Adipose tissue (tissue), 3 donors: ENCODE data around the gene CHST11. TPM values are rescaled to one million over a fixed set of nuclear protein-coding genes. Genes with fewer than 3 reads are reported as not detected.

ENCODE experiments used
- H3K27ac ChIP-seq: one replicate; pipeline ENCODE4 v1.5.1; 2013; ENCODE audit warnings: low read depth, low read length
- WGBS, 3 donors: extraction: QIAGEN DNeasy Blood & Tissue Kit; methylation state at CpG; one replicate each; pipeline ENCODE4 v1.1.7; 2013; 5-methylcytosine and 5-hydroxymethylcytosine counted together
- polyA plus RNA-seq, 3 donors: library from polyadenylated mRNA; stranded (reverse); fragments of 200-250 nt; gene quantifications; one replicate each; pipeline ENCODE4 v1.2.3, GENCODE V29; 2013
- donor health status: healthy with polysubstance abuse.
- donor health status: Bipolar disorder and iron deficiency.
- donor health status: healthy.

Gene CHST11
- polyA plus RNA-seq, 3 donors = 2.0 to 6.6 (median 3.6) TPM

DNA sequence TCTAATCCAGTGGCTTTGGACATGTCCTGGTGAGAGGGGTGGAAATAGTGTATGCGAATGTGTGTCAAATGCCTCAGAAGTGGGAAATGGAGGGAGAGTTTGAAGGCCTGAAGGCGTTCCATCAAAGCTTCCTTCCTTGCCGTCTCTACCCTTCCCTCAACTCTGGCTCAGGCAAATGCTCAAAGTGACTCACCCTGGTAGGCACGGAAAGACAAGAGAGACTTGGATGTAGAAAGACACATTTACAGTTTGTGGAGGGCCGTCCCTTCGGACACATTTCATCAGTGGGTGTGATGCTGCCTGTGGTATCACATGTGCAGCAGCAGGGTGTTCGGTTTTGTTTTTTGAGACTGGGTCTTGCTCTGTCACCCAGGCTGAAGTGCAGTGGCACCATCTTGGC lies 36.7 kb downstream of the CHST11 start:
- H3K27ac ChIP-seq = no peak overlapping the region
- 90 to 97% (median 96%) methylated on average over 7 of the region's 7 CpGs for WGBS, 3 donors

DNA sequence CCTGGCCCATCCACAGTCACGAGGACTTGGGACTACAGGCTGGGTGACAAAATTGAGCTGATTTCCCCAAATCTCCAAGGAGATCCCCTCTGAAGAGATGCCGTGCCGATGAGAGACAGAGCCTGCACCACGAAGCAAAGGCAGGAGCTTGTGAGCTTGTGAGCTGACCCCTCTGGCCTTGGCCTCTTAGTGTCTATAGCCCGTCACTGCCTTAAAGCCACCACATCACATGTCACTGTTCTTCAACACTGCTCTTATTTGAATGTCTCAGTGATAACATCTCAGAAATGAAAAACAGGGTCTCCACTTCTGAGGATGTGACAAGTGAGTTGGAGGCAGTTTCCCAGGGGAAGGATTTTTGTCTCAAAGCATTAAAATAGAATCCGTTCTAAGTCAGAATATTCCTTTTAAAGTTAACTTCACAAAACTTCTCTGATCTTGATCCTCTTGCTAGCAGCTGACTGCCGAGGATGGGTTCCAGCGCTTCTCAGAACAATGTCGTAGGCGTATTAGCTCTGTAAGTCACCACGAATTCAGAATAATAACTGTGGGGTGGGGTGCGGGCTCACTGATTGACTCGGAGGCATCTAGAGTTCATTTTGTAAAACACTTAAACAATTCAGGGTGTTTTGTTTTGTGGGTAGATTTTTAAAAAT lies 37.5 kb downstream of the CHST11 start:
- H3K27ac ChIP-seq = no peak overlapping the region
- WGBS, 3 donors = 70 to 80% (median 76%) methylated on average over 13 of the region's 13 CpGs

DNA sequence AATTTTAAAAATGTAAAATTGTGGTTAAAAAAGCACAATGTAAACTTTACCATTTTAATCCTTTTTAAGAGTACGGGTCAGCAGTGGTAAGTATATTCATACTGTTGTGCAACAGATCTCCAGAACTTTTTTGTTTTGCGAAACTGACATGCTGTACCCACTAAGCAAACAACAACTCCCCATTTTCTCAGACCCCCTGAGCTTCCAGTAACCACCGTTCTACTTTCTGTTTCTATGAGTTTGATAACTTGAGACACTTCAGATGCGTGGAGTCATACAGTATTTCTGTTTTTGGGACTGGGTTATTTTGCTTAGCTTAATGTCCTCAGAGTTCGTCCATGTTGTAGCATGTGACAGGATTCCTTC lies 38.0 kb downstream of the CHST11 start:
- WGBS, 3 donors = 51 to 79% (median 57%) methylated on average over 5 of the region's 5 CpGs
- H3K27ac ChIP-seq = no peak overlapping the region

DNA sequence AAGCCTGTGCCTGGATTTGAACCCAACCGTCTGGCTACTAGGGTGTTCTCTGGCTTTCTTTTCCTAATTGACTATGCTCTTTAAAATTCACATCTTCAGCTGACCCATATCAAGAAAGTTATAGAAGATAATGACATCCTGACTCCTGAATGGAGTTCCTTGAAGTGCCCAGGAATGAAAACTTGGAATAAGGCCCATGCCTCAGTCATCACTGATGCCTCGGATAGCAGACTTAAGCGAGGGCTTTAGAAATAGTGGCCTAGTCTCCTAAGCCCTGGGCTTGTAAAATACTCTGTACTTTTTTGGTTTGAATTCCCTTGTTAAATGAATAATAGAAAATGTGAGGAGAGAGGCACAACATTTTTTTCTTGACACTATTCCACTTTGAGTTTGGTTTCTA lies 39.0 kb downstream of the CHST11 start:
- no peak overlapping the region for H3K27ac ChIP-seq
- WGBS, 3 donors = 84 to 91% (median 89%) methylated on average over 3 of the region's 3 CpGs

DNA sequence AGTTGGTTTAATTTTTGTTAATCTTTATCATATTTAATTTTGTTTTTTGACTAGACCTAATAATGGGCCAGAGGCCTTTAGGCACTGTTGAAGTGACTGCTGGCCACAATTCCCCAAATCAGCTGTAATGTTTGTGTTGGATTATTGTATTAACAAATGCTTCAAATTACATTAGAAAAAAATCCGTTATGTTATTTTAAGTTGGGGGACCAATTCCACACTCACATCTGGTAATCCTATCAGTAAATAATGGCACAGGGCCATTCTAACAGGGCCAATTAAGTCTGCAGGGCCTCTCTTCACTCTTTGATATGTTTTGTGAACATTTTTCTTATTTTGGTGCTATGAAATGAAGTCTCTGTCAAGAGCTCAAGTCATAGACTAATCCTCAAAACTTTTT lies 39.6 kb downstream of the CHST11 start:
- H3K27ac ChIP-seq = no peak overlapping the region
- WGBS, 3 donors = 20 to 58% (median 33%) methylated on average over 1 of the region's 1 CpG

DNA sequence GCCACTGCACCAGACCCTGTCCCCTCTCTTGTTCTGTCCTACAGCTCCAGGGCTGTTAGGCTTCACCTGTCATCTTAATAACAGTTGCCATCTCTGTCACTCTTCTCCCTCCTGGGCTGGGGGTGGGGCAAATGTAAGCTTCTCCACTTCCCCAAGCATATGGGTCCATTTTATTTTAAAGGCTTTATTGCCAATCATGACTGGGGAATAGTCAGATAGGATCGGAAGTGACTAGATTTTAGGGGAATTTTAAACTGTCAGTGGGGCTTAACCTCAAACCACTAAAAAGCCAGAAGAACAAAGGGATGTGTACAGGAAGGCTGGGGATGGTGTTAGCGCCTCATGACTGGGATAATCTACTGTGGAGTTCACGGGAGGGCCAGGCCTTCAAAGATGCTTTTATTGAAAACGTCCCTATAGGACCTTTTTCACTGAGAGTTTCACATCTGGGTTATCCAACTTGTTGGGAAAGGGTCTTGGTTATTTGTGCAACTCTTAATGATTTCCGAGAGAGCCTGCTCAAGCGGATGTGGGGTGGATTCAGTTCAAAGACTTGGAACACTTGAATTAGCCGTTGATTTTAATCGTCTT lies 41.6 kb downstream of the CHST11 start:
- no peak overlapping the region for H3K27ac ChIP-seq
- WGBS, 3 donors = 65 to 92% (median 72%) methylated on average over 8 of the region's 8 CpGs

DNA sequence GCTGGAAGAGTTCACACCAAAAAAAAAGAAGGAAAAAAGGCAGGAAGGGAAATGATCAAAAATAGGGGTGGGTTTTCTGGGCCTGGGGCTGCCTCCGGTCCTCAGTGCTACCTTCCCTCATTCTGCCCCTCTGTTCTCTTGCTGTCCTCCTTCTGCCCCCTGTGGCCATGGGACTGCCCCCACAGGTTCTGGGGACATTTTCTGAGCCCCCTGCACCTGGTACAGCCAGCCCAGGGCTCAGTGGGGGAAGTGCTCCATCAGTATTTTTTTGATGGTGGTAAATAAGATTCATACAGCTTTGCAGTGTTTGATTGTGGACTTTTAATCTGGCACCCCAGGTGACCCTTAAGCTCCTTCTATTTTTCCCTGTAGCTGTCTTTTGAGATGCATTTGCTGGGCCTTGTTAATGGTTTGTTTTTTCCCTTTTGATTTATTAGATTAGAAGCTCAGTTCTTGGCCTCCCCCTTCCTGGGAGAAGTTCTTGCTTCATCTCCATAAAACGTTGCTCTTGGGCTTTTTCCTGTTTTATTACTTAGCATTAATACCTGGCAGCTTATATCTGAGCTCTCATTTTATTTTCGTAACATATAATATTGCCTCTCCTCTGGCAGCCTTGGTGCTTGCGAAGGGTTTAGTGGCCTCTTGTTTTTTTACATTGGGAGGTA lies 43.1 kb downstream of the CHST11 start:
- WGBS, 3 donors = 64 to 82% (median 64%) methylated on average over 4 of the region's 4 CpGs
- H3K27ac ChIP-seq = no peak overlapping the region

DNA sequence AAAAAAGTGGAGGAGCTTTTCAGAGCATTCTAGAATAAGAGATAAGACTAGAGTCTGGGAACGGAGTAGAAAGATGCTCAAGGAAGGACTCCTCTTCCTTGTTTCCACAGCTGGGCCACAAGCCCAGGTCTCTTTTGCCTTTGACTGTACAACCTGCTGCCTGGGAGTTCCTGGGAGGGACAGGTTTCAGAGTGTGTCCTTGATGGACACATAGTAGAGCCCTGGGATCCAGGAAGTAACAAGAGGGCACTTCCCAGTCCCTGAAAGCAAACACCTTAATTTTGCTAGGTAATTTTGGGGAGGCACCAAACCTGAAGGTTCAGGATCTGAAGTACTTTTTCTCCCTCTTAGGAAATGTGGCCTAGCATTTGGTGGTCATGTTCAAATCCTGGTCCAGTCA lies 44.4 kb downstream of the CHST11 start:
- 81 to 88% (median 82%) methylated on average over 1 of the region's 1 CpG for WGBS, 3 donors
- H3K27ac ChIP-seq = no peak overlapping the region

DNA sequence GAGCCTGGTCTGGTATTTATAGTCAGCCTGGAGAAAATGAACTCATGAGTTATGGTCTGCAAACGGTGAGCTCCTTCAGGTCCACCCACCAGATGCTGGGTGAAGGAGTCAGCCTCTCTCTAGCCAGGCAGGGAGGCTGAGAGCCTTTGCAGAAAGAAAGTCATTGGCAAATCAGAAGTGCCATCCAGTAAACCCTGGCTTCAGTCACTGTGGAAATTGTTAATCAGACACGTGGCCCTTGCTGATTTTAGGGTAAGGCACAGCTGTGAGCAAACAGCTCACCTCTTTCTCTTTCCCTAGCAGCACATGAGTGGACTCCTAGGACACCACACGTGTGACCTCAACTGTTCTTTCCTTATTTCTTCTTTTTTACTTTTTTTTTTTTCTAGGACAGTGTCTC lies 44.9 kb downstream of the CHST11 start:
- WGBS, 3 donors = 53 to 79% (median 77%) methylated on average over 3 of the region's 3 CpGs
- H3K27ac ChIP-seq = no peak overlapping the region

DNA sequence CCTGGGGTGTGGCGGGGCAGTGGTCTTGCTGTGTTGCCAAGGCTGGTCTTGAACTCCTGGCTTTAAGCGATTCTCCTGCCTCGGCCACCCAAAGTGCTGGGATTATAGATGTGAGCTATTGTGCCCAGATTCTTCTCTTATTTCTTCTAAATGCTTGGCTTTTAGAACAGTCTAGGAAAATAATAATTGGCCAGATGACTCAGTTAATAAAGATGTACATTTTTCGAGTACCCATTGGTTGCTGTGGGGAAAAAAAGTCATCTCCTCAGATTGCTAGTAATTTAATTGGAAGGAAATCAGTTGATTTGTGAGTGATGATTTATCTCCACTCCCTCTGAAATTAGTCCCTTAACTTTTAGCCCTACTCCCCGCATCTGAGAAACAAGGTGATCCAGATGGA lies 45.5 kb downstream of the CHST11 start:
- 97 to 98% (median 97%) methylated on average over 5 of the region's 5 CpGs for WGBS, 3 donors
- no peak overlapping the region for H3K27ac ChIP-seq

DNA sequence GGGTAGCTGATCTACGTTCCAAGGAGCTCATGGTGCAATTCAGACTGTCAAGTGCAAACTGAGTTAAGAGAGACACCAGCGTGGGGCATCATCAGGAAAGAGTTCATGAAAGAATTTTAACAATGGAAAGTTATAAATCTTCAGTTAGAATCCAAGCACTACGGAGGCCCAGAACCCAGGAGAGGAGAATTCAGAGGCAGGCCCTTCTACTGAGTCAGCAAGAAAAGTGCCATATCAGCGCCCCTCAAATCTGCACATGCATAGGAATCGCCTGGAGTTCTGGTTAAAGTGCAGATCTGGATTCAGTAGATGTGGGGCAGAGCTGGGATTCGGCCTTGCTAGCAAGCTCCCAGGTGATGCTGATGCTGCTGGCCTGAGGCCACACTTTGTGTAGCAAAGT lies 45.9 kb downstream of the CHST11 start:
- WGBS, 3 donors = 77 to 93% (median 83%) methylated on average over 6 of the region's 6 CpGs
- no peak overlapping the region for H3K27ac ChIP-seq

DNA sequence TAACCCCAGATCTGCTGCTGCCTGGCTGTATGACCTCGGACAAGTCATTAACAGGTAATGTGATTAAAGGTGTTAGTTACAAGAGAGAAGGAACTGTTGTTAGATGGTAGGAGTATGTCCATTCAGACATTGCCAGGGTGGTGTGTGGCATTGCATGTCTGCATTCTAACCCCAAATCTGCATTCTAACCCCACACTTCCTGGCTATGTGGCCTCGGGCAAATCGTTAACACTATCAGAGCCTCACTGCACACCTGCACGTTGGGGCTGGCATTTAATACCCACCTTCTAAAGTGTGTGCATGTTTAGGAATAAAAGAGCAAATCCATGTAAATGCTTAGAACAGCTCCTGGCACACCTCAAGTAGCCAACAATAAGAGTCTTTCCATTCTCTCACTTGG lies 46.4 kb downstream of the CHST11 start:
- no peak overlapping the region for H3K27ac ChIP-seq
- 59 to 86% (median 80%) methylated on average over 4 of the region's 4 CpGs for WGBS, 3 donors

DNA sequence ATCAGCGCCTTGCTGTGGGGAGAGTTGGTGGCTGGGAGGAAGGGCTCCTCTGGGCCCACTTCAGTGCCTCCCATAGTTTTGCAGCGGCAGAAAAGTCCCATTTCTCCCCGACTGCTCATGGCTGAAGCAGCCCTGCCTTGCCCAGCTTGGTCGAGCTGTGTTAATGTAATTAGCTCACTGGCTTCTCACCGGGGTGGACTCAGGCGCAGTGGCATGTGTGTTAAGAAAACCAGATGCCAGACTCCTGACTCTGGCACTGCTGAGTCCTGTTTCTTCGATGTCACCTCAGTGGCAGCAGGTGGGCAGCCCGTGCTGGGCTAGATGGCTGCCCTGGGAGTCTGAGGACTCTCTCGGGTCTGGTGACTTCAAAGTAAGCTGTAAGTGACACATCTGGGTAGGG lies 47.4 kb downstream of the CHST11 start:
- no peak overlapping the region for H3K27ac ChIP-seq
- 93 to 95% (median 94%) methylated on average over 9 of the region's 9 CpGs for WGBS, 3 donors

DNA sequence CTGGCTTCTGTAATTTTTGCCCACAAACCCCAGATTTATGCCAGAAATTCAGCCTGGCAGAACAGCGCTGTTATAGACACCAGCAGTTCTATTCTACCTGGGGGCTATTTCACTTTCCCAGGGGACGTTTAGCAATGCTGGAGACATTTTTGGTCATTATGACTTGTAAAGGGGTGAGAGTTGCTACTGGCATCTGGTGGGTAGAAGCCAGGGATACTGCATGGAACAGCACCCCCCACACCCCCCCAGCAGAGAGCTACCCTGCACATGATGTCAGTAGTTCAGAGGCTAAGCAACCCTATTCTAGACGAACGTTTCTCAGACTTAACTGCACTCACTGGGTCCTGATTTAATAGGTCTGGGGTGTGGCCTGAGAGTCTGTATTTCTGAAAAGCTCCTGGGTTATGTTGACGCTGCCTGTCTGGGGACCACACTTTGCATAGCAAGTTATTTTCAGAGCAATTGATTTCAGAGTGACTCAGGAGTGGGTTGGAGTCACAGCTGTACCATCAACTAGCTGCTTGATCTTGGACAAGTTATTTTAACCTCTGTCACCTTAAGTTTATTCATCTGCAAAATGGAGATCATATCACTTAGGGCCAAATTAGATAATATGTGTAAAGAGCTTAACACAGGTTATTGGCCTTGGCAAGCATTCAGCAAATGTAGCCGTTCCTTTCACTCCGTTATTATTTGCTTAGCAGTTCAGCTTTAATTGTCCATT lies 48.5 kb downstream of the CHST11 start:
- no peak overlapping the region for H3K27ac ChIP-seq
- 45 to 76% (median 64%) methylated on average over 7 of the region's 7 CpGs for WGBS, 3 donors

DNA sequence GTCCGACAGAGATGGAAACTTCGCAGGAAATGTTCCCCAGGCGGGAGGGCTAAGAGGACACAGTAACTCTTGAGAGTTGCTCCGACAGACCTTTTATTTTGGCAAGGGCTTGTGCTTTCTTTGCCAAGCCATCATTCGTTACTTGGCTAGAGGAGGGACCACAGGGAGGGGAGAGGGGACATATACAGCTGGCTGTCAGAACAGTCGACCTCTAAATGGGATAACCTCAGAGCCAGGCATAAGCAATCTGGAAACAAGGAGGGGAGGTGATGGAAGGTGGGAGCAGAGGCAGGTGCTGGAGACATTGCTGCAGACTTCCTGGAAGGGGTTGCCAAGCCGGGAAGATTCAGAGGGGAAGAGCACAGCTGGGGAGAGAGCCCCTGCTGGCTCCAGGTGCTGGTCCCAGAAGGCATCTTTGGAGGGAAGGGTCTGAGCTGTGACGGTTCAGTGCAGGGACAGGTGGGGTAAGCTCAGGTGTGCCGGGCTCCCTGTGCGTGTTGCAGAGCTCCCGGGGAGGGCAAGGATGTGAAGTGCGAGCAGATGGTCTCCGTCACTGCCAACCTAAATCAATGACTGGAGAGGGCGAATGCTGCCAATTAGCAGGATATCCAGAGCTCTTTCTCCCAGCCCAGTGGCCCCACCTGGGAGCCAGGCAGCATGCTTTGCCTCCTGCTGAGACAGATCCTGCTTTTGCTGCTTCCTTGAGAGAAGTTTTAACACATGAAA lies 50.1 kb downstream of the CHST11 start:
- WGBS, 3 donors = 25 to 63% (median 63%) methylated on average over 14 of the region's 14 CpGs

DNA sequence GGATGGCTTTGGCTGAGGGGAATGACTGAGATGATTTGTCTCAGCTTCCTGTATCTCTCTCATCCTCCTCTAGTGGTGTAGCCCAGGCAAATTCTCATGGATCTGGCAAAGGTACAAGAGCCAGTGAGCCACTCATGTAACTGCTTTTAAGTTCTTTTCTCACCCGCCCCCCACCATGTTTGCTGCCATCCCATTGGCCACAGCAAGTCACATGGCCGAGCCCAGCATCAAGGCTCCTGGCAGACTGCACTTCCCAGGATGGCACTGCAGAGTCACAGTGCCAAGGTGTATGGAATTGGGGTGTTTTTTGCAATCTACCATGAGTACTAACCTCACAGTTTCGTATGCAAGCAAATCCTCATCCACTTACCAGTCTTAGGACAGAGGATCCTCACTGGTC lies 50.9 kb downstream of the CHST11 start:
- WGBS, 3 donors = 94 to 98% (median 96%) methylated on average over 3 of the region's 3 CpGs

More for the DNA sequence above, 50.1 kb downstream of the CHST11 start:
- H3K27ac ChIP-seq = no peak overlapping the region

DNA sequence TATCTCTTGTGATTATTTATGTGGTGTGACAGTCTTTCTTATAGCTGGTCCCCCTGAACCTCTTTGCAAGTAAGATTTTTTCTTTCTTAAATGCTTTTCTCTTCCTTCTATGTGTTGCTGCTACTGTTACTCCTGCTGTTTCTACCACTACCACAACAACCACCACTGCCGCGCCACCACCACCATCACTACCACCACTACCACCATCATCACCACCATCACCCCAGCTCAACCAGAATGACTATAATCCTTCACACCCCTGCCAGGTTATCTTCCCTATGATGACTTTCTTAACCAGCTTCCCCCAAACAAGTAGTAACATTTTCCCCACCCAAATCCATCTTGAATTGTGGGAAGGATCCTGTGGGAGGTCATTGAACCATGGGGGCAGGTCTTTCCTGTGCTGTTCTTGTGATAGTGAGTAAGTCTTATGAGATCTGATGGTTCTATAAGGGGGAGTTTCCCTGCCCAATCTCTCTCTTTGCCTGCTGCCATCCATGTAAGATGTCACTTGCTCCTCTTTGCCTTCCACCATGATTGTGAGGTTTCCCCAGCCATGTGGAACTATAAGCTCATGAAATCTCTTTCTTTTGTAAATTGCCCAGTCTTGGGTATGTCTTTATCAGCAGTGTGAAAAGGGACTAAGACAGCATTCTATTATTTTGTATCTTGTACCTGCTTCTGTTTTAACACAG lies 52.2 kb downstream of the CHST11 start:
- no peak overlapping the region for H3K27ac ChIP-seq
- 96 to 100% (median 97%) methylated on average over 2 of the region's 2 CpGs for WGBS, 3 donors

More for the DNA sequence above, 50.9 kb downstream of the CHST11 start:
- H3K27ac ChIP-seq = no peak overlapping the region
